H1 (cell line): Measurements from ENCODE around the gene VWF. TPM values are rescaled to one million over a fixed set of nuclear protein-coding genes. Genes with fewer than 3 reads are reported as not detected.
A peak's percentile ranks its signal among the peaks of the same experiment; 100 is the strongest.

Experiments used
- CTCF ChIA-PET: fragments of 300-600 bp; sonication (Branson Sonifier 250); formaldehyde crosslinking; loops from one replicate; lab custom pipeline; 2021; ENCODE audit not compliant: partially characterized antibody; lab: Charles Lee
- POLR2A ChIA-PET: fragments of 300-600 bp; sonication (Branson Sonifier 250); formaldehyde crosslinking; loops from one replicate; lab custom pipeline; 2021; ENCODE audit warnings: inconsistent platforms; ENCODE audit not compliant: partially characterized antibody; lab: Charles Lee
- DNase-seq, 2 experiments: peaks; one replicate each; pipeline versions ENCODE4 v3.0.0 to v3.0.0-alpha.2; 2010 to 2022; ENCODE audit warnings: low spot score in 2 of 2, low read depth in 1 of 2, mixed read lengths in 1 of 2
- FAIRE-seq: peaks from 2 replicates; lab custom pipeline; 2011; peaks lifted over from hg19 to GRCh38; lab: Jason Lieb, UNC
- H2AFZ ChIP-seq: 2 replicates; pipeline ENCODE4 v1.8.1; 2012; ENCODE audit warnings: low read length, inconsistent platforms
- H2AK5ac ChIP-seq: 2 replicates; pipeline ENCODE4 v1.6.1; 2013; ENCODE audit warnings: low read depth, low read length
- H2BK120ac ChIP-seq: replicated peaks from 2 replicates; pipeline ENCODE3; 2013; ENCODE audit warnings: low read depth, low read length, inconsistent platforms
- H2BK12ac ChIP-seq: 2 replicates; pipeline ENCODE4 v1.6.1; 2013; ENCODE audit warnings: low read depth, low read length
- H2BK15ac ChIP-seq: 2 replicates; pipeline ENCODE4 v1.6.1; 2013; ENCODE audit warnings: low read length
- H2BK20ac ChIP-seq: 2 replicates; pipeline ENCODE4 v1.6.1; 2013; ENCODE audit warnings: low read length
- H2BK5ac ChIP-seq: 2 replicates; pipeline ENCODE4 v1.6.1; 2013; ENCODE audit warnings: low read depth, low read length
- H3K14ac ChIP-seq: 2 replicates; pipeline ENCODE4 v1.6.1; 2013; ENCODE audit warnings: inconsistent platforms; ENCODE audit not compliant: insufficient read length
- H3K18ac ChIP-seq: 2 replicates; pipeline ENCODE4 v1.6.1; 2013; ENCODE audit warnings: low read length; ENCODE audit errors: extremely low read depth
- H3K23ac ChIP-seq: 2 replicates; pipeline ENCODE4 v1.6.1; 2013; ENCODE audit warnings: inconsistent platforms; ENCODE audit not compliant: insufficient read length
- H3K23me2 ChIP-seq: 2 replicates; pipeline ENCODE4 v1.6.1; 2013; ENCODE audit warnings: low read depth, low read length
- H3K27ac ChIP-seq: 2 replicates; pipeline ENCODE4 v1.6.1; 2011; ENCODE audit warnings: low read depth, low read length, inconsistent platforms
- H3K27me3 ChIP-seq, 4 experiments: replicated peaks in 1 of 4; 1 replicate in 1 of 4; 2 replicates in 3 of 4; pipeline versions ENCODE4 v1.6.1 to v1.8.1; 2011 to 2013; ENCODE audit warnings: low read length in 3 of 4, mild to moderate bottlenecking in 3 of 4, inconsistent platforms in 2 of 4, mixed read lengths in 2 of 4, moderate library complexity in 1 of 4; ENCODE audit not compliant: control insufficient read depth in 3 of 4, insufficient read depth in 3 of 4; ENCODE audit errors: extremely low read depth in 1 of 4
- H3K36me3 ChIP-seq, 4 experiments: 2 replicates each; pipeline versions ENCODE4 v1.6.1 to v1.8.1; 2011 to 2013; ENCODE audit warnings: mild to moderate bottlenecking in 4 of 4, low read length in 3 of 4, moderate library complexity in 2 of 4, control low read depth in 1 of 4, inconsistent platforms in 1 of 4; ENCODE audit not compliant: insufficient read depth in 4 of 4, control insufficient read depth in 2 of 4
- H3K4ac ChIP-seq: replicated peaks from 2 replicates; pipeline ENCODE3; 2013; ENCODE audit warnings: low read length, low read depth, mixed read lengths, inconsistent platforms; ENCODE audit not compliant: insufficient read length
- H3K4me1 ChIP-seq, 4 experiments: replicated peaks in 1 of 4; 1 replicate in 1 of 4; 2 replicates in 3 of 4; pipeline versions ENCODE4 v1.6.1 to v1.8.1; 2011 to 2013; ENCODE audit warnings: low read length in 3 of 4, inconsistent platforms in 2 of 4, mixed read lengths in 1 of 4; ENCODE audit not compliant: insufficient read depth in 4 of 4, control insufficient read depth in 3 of 4
- H3K4me2 ChIP-seq, 2 experiments: 2 replicates each; pipeline versions ENCODE4 v1.6.1 to v1.8.1; 2011 to 2013; ENCODE audit warnings: low read depth in 2 of 2, low read length in 2 of 2, control low read depth in 1 of 2, inconsistent platforms in 1 of 2, mild to moderate bottlenecking in 1 of 2; ENCODE audit not compliant: insufficient read depth in 1 of 2
- H3K4me3 ChIP-seq, 4 experiments: fragments of 200-600, 300-600 bp in 1 of 4; sonication (generic), shearing (Covaris generic), sonication (Bioruptor Twin) in 1 of 4; 2 replicates each; pipeline versions ENCODE4 v1.5.1 to v1.8.1; 2011 to 2016; ENCODE audit warnings: low read length in 4 of 4, low read depth in 3 of 4, control low read depth in 2 of 4, inconsistent platforms in 2 of 4, mild to moderate bottlenecking in 2 of 4, mixed read lengths in 1 of 4, moderate library complexity in 1 of 4; ENCODE audit not compliant: insufficient read depth in 2 of 4; ENCODE audit errors: extremely low read depth in 1 of 4
- H3K56ac ChIP-seq: replicated peaks from 2 replicates; pipeline ENCODE3; 2013; ENCODE audit warnings: low read depth, mild to moderate bottlenecking, mixed read lengths, low read length, inconsistent platforms; ENCODE audit not compliant: insufficient read length
- H3K79me1 ChIP-seq: 2 replicates; pipeline ENCODE4 v1.6.1; 2013; ENCODE audit warnings: low read depth, low read length, control low read depth
- H3K79me2 ChIP-seq, 2 experiments: 2 replicates each; pipeline versions ENCODE4 v1.6.1 to v1.8.1; 2012 to 2013; ENCODE audit warnings: low read length in 2 of 2, mild to moderate bottlenecking in 2 of 2, inconsistent platforms in 1 of 2; ENCODE audit not compliant: insufficient read depth in 2 of 2, control insufficient read depth in 1 of 2
- H3K9ac ChIP-seq, 4 experiments: replicated peaks in 1 of 4; 1 replicate in 1 of 4; 2 replicates in 3 of 4; pipeline versions ENCODE4 v1.6.1 to v1.8.1; 2011 to 2013; ENCODE audit warnings: low read depth in 3 of 4, low read length in 3 of 4, control low read depth in 2 of 4, mild to moderate bottlenecking in 2 of 4, moderate library complexity in 2 of 4, inconsistent platforms in 1 of 4; ENCODE audit errors: extremely low read depth in 1 of 4
- H3K9me3 ChIP-seq, 2 experiments: 2 replicates each; pipeline versions ENCODE4 v1.6.1 to v1.8.1; 2012 to 2013; ENCODE audit warnings: mild to moderate bottlenecking in 2 of 2, moderate library complexity in 2 of 2, control low read depth in 1 of 2, inconsistent platforms in 1 of 2, low read depth in 1 of 2, low read length in 1 of 2, mixed read lengths in 1 of 2; ENCODE audit not compliant: insufficient read depth in 2 of 2
- H4K20me1 ChIP-seq, 2 experiments: replicated peaks in 1 of 2; 2 replicates each; pipeline versions ENCODE3 to v1.8.1; 2011 to 2013; ENCODE audit warnings: inconsistent platforms in 2 of 2, low read length in 2 of 2, mild to moderate bottlenecking in 1 of 2; ENCODE audit not compliant: insufficient read depth in 2 of 2, control insufficient read depth in 1 of 2
- H4K5ac ChIP-seq: 2 replicates; pipeline ENCODE4 v1.6.1; 2013; ENCODE audit warnings: low read length, low read depth, mixed read lengths, inconsistent platforms; ENCODE audit not compliant: insufficient read length
- H4K8ac ChIP-seq: 2 replicates; pipeline ENCODE4 v1.8.0; 2013; ENCODE audit warnings: mild to moderate bottlenecking, moderate library complexity, low read length, inconsistent platforms; ENCODE audit not compliant: insufficient read depth; ENCODE audit errors: extremely low read depth
- H4K91ac ChIP-seq: replicated peaks from 2 replicates; pipeline ENCODE3; 2013; ENCODE audit warnings: low read length, mixed read lengths, inconsistent platforms; ENCODE audit not compliant: insufficient read length
- BACH1 ChIP-seq: IDR thresholded peaks from 2 replicates; pipeline ENCODE4 v1.6.1; 2012; ENCODE audit warnings: low read length, improper control_type of control experiment
- WGBS, 2 experiments: shearing (Covaris generic) in 1 of 2; methylation state at CpG; one replicate each; pipeline versions ENCODE4 v1.1.6 to v1.1.7; 2013 to 2015; ENCODE audit warnings: low lambda C conversion rate in 2 of 2, mixed read lengths in 2 of 2, inconsistent platforms in 1 of 2, low coverage in 1 of 2, missing lambda C conversion rate in 1 of 2; ENCODE audit not compliant: insufficient replicate concordance in 2 of 2, insufficient coverage in 1 of 2, insufficient read length in 1 of 2; ENCODE audit errors: extremely low coverage in 1 of 2, missing lambda C conversion rate in 1 of 2; 5-methylcytosine and 5-hydroxymethylcytosine counted together
- polyA plus RNA-seq, 7 experiments: library from polyadenylated mRNA; depleted of rRNA in 3 of 7; stranded (reverse) in 5 of 7; unstranded in 2 of 7; fragments of >200 nt in 5 of 7; fragments of 200-250 nt in 2 of 7; gene quantifications; 1 replicate in 5 of 7; 2 replicates in 1 of 7; 4 replicates in 1 of 7; pipeline versions ENCODE4 v1.2.1 to v1.2.3, GENCODE V29; 2011 to 2013; ENCODE audit warnings: missing spikeins in 2 of 7, mixed read lengths in 2 of 7
- total RNA-seq: library from RNA; stranded (reverse); fragmentation: NEBNext Ultra II Directional; extraction: Animal tissue kit (Norgen Biotek cat#: 25700); gene quantifications from 2 replicates; pipeline ENCODE4 v1.2.1, GENCODE V29; 2021
- TF ChIP-seq, protein P1 (sequence below): IDR thresholded peaks from 2 replicates; pipeline ENCODE4 v1.6.1; 2011; ENCODE audit warnings: low read length, improper control_type of control experiment

VWF gene
- total and polyA plus RNA-seq, 2 of the 8 experiments (the other 6 are each of a cell fraction or from before 2014, with no cell fraction given): 0.39 to 0.60 TPM

DNA sequence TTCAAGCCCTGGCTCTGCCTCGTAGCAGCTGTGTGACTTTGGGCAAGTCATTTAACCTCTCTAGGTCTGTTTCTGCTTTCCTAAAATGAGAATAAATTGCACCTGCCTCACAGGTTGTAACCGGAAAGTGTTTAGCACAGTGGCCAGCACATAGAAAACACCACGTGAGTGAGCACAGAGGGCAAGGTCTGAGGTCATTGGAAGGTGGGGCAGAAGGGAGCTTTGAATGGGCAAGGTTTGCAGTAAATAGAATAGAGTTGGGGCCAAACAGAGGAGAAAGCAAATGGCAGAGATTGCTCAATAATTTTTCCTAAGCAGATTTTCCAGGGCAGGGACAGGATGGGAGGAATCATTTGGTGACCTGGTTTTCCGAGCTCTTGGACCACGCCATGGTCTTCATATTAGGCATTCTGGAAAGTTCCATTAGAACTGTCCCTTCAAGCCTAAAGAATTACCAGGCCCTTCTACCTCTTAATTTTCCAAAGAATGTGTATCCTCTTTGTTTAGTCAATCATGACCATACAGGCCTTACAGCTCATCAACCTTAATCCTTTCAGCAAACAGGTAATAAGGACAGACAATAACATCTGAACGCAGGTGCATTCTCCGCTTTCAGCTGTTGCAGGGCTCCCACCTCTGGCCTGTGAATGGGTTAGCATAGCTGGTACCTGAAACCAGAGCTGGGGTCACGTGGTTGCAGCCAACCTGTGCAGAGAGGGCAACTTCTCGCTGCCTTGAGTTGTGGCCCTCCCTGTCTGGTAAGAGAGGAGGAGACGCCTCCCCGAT lies 53.8 kb downstream of the VWF start:
- H3K23me2 ChIP-seq: no peaks in the 10 kb centered on the region
- peaks cover 0 to 13% (median 7%) of the 10 kb centered on the region in 4 experiments; a peak in 4 of 7 replicates for H3K4me1 ChIP-seq
- no peaks in the 10 kb centered on the region for H3K79me1 ChIP-seq
- no peak overlapping the region; a peak in 1 of 4 replicates for H3K4me2 ChIP-seq
- DNase-seq (no peak), FAIRE-seq (no peak)
- no peak overlapping the region for H2BK15ac ChIP-seq
- CTCF ChIA-PET: interaction anchor here (0.7 to 12.1 kb wide), 16 partner anchors 9 to 214 kb away, joined by 3 to 130 read pairs (median 5); no protein-coding TSS in a partner anchor
- H4K91ac ChIP-seq: no peak overlapping the region
- no peaks in the 10 kb centered on the region for H4K20me1 ChIP-seq
- no peak overlapping the region for H3K14ac ChIP-seq
- no peak overlapping the region for H3K27ac ChIP-seq
- H4K8ac ChIP-seq: no peak overlapping the region
- 0 out of 2 replicates have a peak overlapping the region, but pooled peaks have one; percentile 76 for H2AFZ ChIP-seq
- POLR2A ChIA-PET: interaction anchor here (1.1 to 4.3 kb wide), 3 partner anchors 9 to 208 kb away, joined by 5 to 18 read pairs (median 6); no protein-coding TSS in a partner anchor
- no peak overlapping the region for H3K4me3 ChIP-seq
- no peaks in the 10 kb centered on the region for H3K79me2 ChIP-seq
- no peaks in the 10 kb centered on the region for H3K27me3 ChIP-seq
- H2BK20ac ChIP-seq: 0 out of 2 replicates have a peak overlapping the region, but pooled peaks have one; percentile 15
- H2BK120ac ChIP-seq: no peak overlapping the region
- H3K36me3 ChIP-seq: no peaks in the 10 kb centered on the region
- no peak overlapping the region for H3K23ac ChIP-seq
- no peak overlapping the region for H2BK5ac ChIP-seq
- no peak overlapping the region for H3K56ac ChIP-seq
- H2AK5ac ChIP-seq: no peak overlapping the region
- TF ChIP-seq, protein P1, sequence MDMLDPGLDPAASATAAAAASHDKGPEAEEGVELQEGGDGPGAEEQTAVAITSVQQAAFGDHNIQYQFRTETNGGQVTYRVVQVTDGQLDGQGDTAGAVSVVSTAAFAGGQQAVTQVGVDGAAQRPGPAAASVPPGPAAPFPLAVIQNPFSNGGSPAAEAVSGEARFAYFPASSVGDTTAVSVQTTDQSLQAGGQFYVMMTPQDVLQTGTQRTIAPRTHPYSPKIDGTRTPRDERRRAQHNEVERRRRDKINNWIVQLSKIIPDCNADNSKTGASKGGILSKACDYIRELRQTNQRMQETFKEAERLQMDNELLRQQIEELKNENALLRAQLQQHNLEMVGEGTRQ: peak; percentile 68
- no peak for TF ChIP-seq BACH1
- H3K9ac ChIP-seq: no peak overlapping the region
- H3K4ac ChIP-seq: no peak overlapping the region
- H4K5ac ChIP-seq: no peak overlapping the region
- 75% methylated on average over 11 of the region's 11 CpGs; no CpG with 5 or more reads in 1 of the 2 experiments for WGBS, 2 experiments
- H3K18ac ChIP-seq: no peak overlapping the region
- H2BK12ac ChIP-seq: no peak overlapping the region
- H3K9me3 ChIP-seq: no peaks in the 10 kb centered on the region
